NT2/D1 (cell line): ENCODE results near the gene BTF3.

Experiments
- SUZ12 ChIP-seq: IDR thresholded peaks from 2 replicates; pipeline ENCODE4 v1.6.1; 2011; ENCODE audit not compliant: insufficient read length, insufficient read depth; ENCODE audit errors: extremely low read depth
- YY1 ChIP-seq: IDR thresholded peaks from 2 replicates; pipeline ENCODE4 v1.6.1; 2011; ENCODE audit not compliant: insufficient read length, insufficient read depth
- ZNF274 ChIP-seq: IDR thresholded peaks from 2 replicates; pipeline ENCODE4 v1.6.1; 2011; ENCODE audit warnings: mild to moderate bottlenecking, low read depth, low read length

GRCh38 chr5:73499756-73500155 is 1.5 kb downstream of the BTF3 start:
- TF ChIP-seq ZNF274 (no peak), YY1 (no peak), SUZ12 (no peak)
